GM21423 (cell line): ENCODE data around the gene CD164L2.

Experiments
- ATAC-seq: cut with Tn5 transposase; IDR thresholded peaks from one replicate; pipeline ENCODE4 v1.9.1; 2021; ENCODE audit warnings: mild to moderate bottlenecking, moderate library complexity; ENCODE audit not compliant: unreplicated experiment

CD164L2 gene

DNA sequence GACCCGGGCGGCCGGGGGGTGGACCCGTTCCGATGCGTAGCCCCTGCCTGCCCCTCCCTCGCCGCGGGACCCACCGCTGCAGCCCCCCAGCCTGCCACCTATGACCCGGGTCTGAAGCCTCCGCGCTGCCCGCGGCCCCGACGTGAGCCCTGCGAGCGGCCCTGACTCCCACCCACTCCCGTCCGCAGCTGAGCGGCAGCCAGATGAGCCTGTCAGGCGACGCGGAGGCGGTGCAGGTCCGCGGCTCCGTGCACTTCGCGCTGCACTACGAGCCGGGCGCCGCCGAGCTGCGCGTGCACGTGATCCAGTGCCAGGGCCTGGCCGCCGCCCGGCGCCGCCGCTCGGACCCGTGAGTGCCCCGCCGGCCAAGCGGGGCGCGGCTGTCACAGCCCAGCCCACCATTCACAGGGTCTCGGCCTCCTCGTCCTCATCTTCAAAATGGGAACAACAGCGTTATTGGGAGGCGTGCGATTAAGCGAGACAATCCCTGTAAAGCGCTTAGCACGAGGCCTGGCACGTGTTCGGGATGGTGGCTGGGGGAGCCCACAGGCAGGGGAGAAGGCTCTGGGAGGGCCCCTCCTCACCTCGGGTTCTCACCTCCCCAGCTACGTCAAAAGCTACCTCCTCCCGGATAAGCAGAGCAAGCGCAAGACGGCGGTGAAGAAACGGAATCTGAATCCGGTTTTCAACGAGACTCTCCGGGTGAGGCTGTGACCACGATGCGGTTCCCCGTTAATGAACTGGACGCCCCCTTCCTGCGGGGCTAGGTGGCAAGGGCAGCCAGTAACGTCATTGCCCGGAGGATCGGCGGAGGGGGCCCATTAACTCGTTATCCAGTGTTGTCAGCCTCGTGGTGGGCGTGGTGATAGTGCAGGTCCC lies 33.1 kb downstream of the CD164L2 start:
- no peak for ATAC-seq

DNA sequence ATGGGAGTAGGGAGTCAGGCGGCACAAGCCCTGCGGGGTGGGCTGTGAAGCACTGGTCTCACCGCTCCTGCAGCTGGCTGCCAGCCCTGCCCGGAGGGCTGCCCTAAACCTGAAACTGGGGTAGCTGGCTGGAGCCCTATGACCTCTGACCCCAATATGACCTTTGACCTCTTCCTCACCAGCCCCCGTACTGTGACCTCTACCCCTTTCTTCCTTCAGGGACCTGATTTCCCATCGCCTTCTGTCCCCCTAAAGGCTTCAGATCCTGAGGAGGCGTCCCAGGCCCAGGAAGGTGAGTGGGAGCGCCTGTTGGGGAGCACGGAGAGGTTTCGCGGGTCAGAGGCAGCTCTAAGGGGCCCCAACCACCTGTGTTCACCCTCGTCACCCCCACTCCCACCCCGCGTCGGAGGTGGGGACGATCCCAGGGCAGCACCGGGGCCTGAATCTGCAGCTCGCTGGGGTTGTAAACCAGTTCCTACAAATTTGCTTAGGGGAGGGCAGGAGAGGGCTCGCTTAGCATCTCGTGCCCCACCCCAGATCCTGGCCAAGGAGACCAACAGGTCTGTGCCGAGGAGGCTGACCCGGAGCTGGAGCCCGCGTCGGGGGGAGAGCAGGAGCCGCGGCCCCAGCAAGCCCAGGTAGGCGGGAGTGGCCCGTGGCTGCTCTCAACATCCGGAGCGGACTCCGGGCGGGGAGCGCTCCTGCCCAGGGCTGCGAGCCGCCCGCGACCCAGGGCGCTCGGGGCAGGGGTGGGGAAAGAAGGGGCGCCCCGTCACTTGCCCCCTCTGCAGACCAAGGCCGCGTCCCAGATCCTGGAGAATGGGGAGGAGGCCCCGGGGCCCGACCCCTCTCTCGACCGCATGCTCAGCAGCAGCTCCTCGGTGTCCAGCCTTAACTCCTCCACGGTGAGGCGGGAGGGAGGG lies 34.0 kb downstream of the CD164L2 start:
- ATAC-seq: no peak

DNA sequence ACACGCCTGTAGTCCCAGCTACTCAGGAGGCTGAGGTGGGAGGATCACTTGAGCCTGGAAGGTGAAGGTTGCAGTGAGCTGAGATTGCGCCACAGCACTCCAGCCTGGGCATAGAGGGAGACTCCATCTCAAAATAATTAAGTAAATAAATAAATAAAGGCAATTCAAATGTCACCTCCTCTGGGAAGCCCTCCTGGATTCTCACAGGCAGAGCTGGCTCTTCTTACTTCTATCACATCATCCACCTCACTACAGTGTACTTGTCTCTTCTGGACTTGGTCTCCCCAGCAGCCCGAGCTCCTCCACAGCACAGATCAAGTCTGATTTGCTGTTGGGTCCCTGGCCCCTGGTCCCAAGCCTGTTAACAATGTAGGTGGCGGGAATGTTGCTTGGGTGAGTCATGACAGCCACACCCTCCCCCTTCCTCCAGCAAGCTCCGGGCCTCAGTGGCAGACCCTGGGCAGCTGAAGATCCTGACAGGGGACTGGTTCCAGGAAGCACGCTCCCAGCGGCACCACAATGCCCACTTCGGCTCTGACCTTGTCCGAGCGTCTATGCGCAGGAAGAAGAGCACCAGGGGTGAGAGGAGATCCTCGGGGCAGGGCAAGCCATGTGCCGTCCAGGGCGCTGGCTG lies 36.0 kb downstream of the CD164L2 start:
- ATAC-seq: no peak

DNA sequence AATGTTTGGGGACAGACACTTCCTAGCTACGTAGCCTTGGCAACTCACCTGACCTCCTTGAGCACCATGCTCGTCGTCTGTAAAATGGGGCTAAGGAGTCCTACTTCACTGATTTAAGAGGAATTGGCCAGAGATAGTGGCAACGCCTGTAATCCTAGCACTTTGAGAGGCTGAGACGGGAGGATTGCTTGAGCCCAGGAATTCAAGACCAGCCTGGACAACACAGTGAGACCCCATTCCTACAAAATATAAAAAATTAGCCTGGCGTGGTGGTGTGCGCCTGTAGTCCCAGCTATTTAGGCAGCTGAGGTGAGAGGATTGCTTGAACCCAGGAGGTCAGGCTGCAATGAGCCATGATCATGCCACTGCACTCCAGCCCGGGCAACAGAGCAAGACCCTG lies 36.8 kb downstream of the CD164L2 start:
- ATAC-seq: no peak

DNA sequence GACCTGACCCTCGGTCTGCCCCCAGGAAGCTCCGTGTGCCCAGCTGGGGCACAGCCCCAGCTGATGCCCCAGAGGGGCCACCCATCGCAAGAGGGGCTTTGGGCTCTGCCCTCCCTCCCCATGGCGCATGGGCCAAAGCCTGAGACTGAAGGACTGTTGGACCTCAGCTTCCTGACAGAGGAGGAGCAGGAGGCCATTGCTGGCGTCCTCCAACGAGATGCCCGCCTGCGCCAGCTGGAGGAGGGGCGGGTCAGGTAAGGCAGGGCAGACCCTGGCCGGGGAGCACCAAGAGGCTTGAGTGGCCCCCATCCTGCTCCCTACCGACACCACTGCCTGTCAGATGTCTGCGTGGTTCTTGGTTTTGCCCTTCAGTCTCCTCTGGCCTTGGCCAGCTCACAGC lies 37.9 kb downstream of the CD164L2 start:
- no peak for ATAC-seq

DNA sequence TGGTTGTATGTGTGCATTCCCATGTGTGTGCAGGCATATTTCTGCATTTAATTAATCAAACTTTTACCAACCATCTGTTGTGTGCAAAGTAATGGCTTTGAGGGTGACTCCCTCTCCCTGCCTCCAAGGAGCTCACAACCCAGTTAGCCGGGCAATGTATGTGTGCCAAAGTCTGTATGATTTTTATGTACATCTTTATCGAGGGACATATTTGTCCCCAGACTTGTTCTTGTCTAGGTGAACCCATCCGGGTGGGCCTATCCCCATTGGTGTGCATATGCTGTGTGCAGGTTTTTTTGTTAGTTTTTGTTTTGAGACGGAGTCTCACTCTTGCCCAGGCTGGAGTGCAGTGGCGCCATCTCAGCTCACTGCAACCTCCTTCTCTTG lies 39.5 kb downstream of the CD164L2 start:
- ATAC-seq: no peak

DNA sequence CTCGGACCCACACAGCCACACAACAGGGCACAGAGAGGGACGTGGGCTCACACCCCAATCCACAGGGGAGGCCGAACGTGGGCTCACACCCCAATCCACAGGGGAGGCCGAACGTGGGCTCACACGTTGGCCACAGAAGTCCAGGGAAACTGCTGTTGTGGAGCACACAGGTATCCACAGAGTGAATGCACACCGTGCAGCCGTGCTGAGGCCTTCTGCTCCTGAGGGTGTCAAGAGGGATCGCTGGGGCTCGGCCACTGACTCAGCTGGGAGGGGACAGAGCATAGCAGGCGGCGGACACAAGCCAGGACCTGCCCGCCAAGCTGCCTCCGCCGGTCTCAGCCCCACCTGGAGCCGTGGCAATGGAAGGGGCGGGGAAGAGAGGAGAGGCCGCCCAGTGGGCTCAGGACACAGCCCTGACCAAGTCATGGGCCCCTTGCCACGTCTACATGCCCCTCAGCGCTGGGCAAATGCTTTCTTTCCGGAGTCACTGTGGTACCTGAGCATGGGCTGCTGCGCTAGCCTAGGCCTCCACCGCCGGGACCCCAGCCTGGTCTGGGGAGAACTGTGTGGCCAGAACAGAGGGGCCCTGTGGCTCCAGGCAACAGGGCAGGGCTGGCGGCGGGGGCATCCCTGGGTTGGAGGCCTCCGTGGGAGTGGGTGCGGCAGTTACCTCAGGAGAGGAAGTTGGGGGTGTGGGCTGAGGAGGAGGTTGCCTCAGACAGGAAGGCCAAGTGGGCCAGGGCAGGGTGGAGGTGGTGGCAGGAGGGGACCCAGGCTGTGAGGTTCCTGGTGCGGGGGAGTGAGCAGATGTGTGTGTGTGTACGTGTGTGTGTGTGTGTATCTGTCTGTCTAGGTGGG lies 40.1 kb downstream of the CD164L2 start:
- ATAC-seq: peak; percentile 38

DNA sequence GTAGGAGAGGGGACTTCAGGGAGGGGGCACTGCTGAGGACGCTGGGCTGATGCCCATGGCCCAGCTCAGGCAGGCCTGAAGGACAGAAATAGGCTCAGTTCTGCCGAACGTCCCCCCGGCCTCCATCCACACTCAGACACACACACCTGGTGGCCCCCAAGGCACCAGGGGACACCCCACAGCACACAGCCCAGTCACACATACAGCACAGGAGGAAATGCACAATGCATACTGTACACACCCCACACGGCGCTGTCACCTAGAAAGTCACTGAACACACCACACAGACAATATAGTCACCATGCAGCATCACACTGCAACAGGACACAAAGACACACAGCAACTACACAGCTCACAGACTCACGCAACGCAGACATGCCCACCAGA lies 40.7 kb downstream of the CD164L2 start:
- ATAC-seq: no peak

DNA sequence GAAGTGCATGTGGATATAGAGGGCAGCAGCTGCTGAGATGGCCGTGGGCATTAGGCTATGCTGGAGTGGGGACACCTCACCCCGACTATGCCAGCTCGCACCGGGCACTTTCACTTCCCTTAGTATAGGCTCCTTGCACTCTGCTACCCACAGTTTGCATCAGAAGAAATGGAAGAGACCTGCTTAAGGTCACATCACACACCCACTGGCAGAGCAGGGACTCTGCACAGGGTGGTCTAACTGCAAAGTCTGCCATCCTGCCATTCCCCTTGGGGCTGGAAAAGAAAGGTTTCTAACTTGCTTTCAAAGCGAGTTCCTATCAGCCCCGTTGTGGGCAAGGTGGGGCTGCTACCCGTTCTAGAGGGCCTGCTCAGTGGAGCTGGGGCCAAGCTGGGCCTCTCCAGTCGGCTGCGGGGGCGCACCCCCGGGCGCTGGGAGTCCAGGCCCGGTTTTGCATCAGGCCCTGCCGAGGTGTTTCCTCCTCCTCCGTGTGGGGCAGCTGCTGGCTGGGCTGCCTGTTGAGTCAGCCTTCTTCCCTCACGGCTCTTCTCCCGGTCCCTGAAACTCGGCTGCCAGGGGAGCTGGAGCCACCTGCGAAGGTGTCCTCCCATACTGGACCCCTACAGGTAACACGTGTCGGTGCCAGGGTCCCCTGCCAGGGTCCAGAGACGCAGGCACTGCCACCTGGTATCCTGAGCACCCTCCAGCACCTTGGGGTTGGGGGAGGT lies 41.4 kb downstream of the CD164L2 start, which contains the start of gene SYTL1:
SYTL1 (plus strand) TSS at position 498 of the 728 bp plus-strand sequence. CDS start 3,313 bp downstream, outside the sequence.
- peak; percentile 50 for ATAC-seq

DNA sequence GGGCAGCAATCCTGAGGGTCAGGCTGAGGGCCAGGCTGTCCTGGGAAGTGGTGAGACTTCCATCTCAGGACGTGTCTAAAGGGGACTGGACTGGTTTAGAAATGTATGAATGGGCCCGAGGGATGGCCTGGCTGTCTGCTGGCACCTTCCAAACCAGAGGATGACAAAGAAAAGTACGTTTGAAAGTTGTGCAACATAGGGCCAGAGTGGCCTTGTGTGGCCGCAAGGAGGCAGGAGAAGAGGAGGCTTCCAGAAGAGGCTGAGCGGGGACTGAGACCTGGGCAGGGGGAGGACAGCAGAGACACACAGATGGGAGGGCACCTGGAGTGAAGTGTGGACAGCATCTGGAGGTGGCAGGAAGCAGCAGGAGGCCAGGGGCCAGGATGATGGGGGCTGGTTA lies 43.9 kb downstream of the CD164L2 start:
- ATAC-seq: no peak

DNA sequence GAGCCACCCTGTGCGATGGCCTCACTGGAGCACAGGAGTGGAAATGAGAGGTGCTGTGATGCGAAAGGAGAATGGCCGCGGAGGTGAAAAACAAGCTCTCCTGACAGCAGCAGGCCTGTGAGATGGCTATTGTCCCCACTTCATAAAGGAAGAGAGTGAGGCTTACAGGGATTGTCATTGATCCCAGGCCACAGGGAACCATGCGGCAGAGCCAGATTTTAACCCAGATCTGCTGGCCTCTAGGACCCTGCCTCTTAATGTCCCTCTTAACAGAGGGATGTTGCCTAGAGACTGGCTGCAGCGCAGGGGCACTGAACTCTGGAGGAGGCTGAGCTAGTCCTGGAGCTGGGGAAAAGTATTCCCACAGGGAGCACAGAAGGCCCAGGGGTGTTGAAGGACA lies 44.4 kb downstream of the CD164L2 start:
- ATAC-seq: no peak

DNA sequence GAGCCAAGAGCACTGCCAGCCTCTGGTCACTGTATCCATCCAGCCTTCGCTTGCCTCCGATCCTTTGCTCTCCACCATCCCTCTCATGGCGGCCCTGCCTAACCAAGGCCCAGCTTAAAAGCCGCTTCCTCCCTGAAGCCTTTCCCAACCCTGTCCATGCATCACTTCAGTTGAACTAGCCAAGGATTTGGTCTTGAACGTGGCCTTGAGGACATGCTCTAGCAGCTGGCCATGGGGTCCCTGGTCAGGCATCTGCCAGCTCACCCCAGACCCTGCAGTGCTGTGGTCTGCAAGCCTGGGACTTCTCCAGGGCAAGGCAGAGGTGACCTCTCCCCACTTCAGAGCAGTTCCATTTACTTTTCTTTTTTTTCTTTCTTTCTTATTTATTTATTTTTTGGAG lies 46.4 kb downstream of the CD164L2 start:
- no peak for ATAC-seq

DNA sequence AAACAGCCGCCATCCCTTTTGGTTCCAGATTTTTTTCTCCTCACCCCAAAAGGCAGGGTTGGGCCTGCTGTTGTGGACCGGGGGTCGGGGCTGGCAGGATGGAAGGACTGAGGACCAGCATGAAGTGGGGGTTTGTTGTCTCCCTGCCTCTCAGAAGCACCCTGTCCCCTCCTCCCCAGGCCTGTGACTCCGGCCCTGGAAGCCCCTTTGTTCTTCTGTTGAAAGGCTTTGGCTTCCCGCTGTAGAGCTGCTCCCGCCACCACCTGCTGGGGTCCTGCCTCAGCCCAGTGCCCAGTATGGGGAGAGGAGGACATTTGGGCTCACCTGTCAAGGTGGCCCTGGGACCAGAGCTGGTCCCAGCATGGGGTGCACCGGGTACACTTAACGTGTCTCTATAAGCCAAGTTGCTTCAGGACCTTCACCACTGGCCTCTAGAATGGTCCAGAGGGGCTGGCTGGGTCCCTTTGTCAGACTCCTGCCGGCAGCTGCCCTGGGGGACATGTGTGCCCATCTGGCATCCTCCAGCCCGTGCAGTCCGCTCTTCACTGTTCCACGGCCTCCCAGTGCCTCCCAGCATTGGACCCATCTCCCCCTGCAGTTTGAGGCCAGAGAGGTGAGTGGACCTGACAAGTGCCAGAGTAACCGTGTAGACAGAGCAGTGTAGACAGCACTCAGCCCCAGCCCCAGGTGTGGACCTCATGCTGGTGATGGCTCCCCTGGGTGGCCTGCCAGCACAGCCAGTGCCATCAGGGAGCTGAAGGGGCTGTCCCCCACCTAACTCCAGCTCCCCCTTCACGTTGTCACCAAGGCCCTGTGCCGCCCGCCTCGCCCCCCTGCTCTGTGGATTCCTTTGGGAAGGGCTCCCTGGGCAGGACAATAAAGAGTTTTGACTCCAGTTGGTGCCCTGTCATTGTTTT lies 47.4 kb downstream of the CD164L2 start:
- ATAC-seq: no peak

DNA sequence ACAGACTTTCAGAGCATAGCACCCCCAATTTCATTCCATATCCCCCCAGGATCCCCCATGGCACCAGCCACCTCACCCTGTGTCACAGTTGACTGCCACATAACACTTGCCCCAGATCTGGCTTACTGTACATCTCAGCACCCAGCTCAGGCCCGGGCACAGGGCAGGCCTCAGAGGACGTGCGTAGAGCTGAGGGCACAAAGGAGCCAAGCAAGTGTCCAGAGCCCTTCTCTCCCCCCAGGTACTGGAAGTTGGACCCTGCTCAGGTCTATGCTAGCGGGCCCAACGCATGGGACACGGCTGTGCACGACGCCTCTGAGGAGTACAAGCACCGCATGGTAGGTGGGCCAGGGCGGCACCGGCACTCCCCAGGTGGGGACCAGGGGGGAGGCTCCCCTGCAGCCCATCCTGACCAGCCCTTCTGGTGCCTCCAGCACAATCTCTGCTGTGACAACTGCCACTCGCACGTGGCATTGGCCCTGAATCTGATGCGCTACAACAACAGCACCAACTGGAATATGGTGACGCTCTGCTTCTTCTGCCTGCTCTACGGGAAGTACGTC lies 49.3 kb downstream of the CD164L2 start:
- ATAC-seq: no peak

DNA sequence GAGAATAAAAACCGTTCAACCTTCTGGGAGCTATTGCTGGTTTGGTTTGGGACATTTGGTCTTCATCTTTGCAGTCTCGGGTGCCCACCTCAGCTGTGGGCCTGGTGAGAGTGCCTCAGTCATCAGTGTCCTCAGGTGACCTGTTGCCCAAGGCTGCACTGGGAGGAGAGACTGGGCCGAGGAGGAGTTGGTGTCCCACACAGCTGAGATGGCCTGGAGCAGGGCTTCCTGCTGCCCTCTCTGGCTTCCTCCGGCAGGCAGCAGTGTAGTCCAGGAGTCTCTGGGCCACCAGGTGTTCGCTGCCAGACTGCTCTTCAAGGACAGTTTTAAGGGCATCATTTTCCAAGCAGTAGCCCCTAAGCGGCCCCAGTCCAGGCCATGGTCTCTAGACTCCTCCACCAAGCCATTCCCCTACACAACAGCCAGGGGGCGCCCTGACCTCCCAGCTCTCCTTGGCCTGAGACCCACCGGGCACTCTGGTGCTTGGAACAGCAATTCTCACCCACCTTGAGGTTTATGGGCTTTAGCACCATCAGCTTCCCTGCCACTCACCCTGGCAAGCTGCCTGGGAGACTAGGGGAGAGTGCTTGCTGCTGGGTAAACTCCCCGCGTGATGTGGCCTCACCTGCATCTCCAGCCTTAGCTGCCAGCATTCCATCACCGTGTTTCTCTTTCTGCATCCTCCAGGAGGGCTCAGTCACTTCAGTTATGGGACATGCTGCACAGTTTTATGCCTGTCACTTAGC lies 50.4 kb downstream of the CD164L2 start:
- no peak for ATAC-seq

DNA sequence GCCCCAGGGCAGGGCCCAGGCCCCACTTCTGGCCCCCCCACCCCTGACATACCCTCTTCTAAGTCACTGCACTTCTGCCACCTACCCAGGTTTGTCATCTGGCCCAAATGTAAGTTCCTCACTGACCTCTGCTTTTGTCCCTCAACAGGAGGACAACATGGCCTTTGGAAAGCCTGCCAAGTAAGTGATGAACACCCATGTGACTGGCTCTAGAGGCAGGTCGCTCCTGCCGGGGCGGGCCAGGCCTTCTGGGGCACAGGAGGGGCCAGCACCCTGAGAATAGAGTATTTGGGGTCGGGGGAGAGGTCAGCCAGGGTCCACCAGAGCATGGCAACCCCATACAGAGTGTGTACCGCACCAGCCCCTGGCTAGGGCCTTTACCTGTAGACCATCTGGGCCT lies 51.2 kb downstream of the CD164L2 start:
- ATAC-seq: no peak

DNA sequence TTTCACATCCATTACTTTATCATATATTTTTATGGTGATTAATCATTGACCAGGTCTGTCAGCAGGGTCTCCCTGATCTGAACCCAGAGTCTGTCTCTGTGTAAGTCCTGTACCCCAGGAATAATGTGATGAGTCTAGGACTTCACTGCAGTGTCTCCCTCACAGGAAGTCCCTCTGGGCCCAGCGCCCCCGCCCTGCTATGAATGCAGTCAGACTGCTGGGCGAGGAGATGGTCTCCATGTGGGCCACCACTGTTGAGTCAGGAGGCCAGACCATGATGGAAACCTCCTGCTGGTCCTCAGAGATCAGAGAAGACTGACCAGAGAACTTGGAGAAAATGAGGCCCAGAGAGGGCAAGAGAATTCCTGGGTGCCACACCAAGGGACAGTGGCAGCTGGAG lies 51.7 kb downstream of the CD164L2 start:
- no peak for ATAC-seq

DNA sequence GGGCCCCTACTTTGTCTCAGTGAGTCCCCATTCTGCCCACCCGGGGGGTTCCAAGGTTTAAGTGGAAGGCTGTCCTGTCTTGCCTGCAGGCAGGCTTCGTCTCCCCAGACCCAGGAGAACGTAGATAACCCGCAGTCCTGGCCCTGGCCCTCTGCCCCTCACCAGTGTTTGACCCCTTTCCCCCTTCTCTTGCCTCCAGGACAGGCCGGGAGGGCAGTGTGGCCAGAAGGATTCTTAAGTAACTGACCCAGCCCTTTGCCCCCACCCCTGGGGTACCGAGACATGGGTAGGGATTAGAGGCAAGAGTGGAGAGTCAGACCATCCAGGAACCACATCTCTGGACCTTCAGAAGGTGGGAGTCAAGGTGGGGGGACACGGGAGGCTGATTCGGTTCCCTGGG lies 52.3 kb downstream of the CD164L2 start:
- ATAC-seq: no peak
